ENCODE measurements around the gene HTR4.

HTR4 gene

DNA sequence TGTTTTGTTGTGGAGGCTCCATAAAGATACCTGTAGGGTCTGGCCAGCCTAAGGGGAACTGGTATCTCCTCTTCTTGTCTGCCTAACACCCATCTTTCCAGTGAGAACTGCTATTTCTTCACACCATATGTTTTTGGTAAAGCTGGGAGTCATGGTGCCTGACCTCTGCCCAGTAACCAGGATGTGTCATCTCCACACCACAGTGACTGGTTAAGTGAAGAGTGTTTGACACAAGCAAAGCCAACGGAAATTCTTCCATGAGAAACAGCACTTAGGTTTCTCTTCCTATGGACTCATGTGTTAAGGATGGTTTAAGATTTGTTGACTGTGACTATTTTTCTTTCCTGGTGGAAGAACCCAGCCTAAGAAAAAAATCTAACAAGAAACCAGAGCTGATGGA is 111.5 kb downstream of the HTR4 start:
- DNase-seq, result peak; percentile 10
- 67% methylated on average over 1 of the region's 1 CpG for WGBS
- Histone ChIP-seq H3K27me3 (ENCODE audit: control insufficient read depth in 1 of 2, insufficient read depth in 1 of 2, low read length in 2 of 2) (no peaks in the 10 kb centered on the region), H4K8ac (ENCODE audit: low read length) (no peak overlapping the region), H2BK15ac (ENCODE audit: low read depth, poor library complexity, severe bottlenecking) (no peak overlapping the region), H3K14ac (ENCODE audit: low read length in 2 of 2) (peak overlapping the region in 1 of 2 experiments; percentile 29), H3K4me2 (ENCODE audit: low read length, poor library complexity, severe bottlenecking) (no peak overlapping the region), H3K18ac (ENCODE audit: low read depth in 1 of 2, low read length in 2 of 2) (no peak overlapping the region), H3K4me3 (ENCODE audit: insufficient read depth in 1 of 2, low read depth in 1 of 2, low read length in 2 of 2) (no peak overlapping the region), H3K79me1 (replicated peaks; ENCODE audit: low read length, poor library complexity, severe bottlenecking) (no peaks in the 10 kb centered on the region), H2AK5ac (ENCODE audit: low read length, severe bottlenecking) (no peak overlapping the region), H3K9me3 (ENCODE audit: control insufficient read depth, low read length) (peaks cover 5% of the 10 kb centered on the region), H2BK5ac (ENCODE audit: low read depth, low read length, poor library complexity, severe bottlenecking) (no peak overlapping the region), H3K9ac (ENCODE audit: low read length) (no peak overlapping the region), H3K4ac (ENCODE audit: low read depth in 1 of 2, low read length in 2 of 2) (no peak overlapping the region), H3K23ac (ENCODE audit: low read length in 2 of 2) (no peak overlapping the region), H3K27ac (ENCODE audit: low read length, poor library complexity, severe bottlenecking) (no peak overlapping the region), H3K4me1 (ENCODE audit: control insufficient read depth, insufficient read depth, low read depth, low read length) (no peaks in the 10 kb centered on the region), H2BK12ac (ENCODE audit: low read length in 2 of 2) (no peak overlapping the region), H2BK120ac (ENCODE audit: low read depth, low read length) (no peak overlapping the region), H2AFZ (ENCODE audit: low read depth, low read length) (no peak overlapping the region), H3K36me3 (ENCODE audit: control insufficient read depth in 1 of 2, insufficient read depth in 2 of 2, low read depth in 1 of 2, low read length in 2 of 2) (no peaks in the 10 kb centered on the region), H4K91ac (ENCODE audit: low read length) (no peak overlapping the region)

DNA sequence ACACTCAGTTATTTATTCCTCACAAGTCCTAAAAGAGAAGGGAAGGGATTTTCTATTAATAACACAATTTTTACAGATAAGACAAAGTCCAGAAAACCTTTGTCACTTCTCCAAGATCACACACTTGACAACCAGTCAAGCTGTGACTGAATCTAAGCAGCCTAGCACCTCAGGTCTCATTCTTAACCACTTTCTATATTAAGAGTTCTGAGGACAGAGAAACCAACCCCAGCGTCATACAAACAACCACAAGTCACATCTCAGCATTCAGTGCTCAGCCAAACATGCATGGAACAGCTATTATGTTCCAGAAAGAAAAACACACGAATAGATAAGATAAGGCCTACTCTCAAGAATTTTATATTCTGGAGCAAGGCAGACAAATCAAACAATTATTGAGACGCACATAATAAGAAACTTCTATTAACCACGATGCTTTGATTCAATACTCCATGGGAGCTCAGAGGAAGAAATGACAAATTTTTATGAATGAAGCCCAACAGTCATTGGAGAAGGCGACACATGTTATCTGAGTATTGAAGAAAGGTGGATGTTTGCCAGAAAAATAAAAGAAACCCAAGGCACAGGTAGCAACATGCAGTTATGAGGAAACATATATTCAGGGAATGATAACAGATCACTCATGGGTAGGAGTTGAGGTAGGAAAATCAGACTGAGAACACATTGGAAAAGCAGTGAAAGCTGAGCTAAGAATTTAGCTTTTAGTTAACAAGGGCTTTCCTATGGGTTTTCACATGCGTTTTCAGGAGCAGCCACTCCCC is 113.1 kb downstream of the HTR4 start:
- no peak overlapping the region for H3K27ac ChIP-seq (ENCODE audit: low read length, poor library complexity, severe bottlenecking)
- no peak overlapping the region for H2AFZ ChIP-seq (ENCODE audit: low read depth, low read length)
- H2BK15ac ChIP-seq (ENCODE audit: low read depth, poor library complexity, severe bottlenecking), result no peak overlapping the region

GRCh38 chr5:148540647-148541046 is 113.7 kb downstream of the HTR4 start:
- Histone ChIP-seq H3K4me2 (ENCODE audit: low read length, poor library complexity, severe bottlenecking) (no peak overlapping the region), H2AFZ (ENCODE audit: low read depth, low read length) (no peak overlapping the region)

More for the DNA sequence above, 113.1 kb downstream of the HTR4 start:
- Histone ChIP-seq H2BK12ac (ENCODE audit: low read length in 2 of 2) (no peak overlapping the region), H2BK5ac (ENCODE audit: low read depth, low read length, poor library complexity, severe bottlenecking) (no peak overlapping the region), H3K27me3 (ENCODE audit: control insufficient read depth in 1 of 2, insufficient read depth in 1 of 2, low read length in 2 of 2) (no peaks in the 10 kb centered on the region), H3K9me3 (ENCODE audit: control insufficient read depth, low read length) (peaks cover 12% of the 10 kb centered on the region), H3K4me3 (ENCODE audit: insufficient read depth in 1 of 2, low read depth in 1 of 2, low read length in 2 of 2) (no peak overlapping the region), H3K18ac (ENCODE audit: low read depth in 1 of 2, low read length in 2 of 2) (no peak overlapping the region), H3K14ac (ENCODE audit: low read length in 2 of 2) (no peak overlapping the region), H3K4ac (ENCODE audit: low read depth in 1 of 2, low read length in 2 of 2) (no peak overlapping the region), H4K8ac (ENCODE audit: low read length) (no peak overlapping the region), H3K36me3 (ENCODE audit: control insufficient read depth in 1 of 2, insufficient read depth in 2 of 2, low read depth in 1 of 2, low read length in 2 of 2) (no peaks in the 10 kb centered on the region), H3K79me1 (replicated peaks; ENCODE audit: low read length, poor library complexity, severe bottlenecking) (no peaks in the 10 kb centered on the region), H4K91ac (ENCODE audit: low read length) (no peak overlapping the region), H2BK120ac (ENCODE audit: low read depth, low read length) (no peak overlapping the region), H3K4me1 (ENCODE audit: control insufficient read depth, insufficient read depth, low read depth, low read length) (no peaks in the 10 kb centered on the region), H3K4me2 (ENCODE audit: low read length, poor library complexity, severe bottlenecking) (no peak overlapping the region), H3K23ac (ENCODE audit: low read length in 2 of 2) (no peak overlapping the region), H2AK5ac (ENCODE audit: low read length, severe bottlenecking) (no peak overlapping the region), H3K9ac (ENCODE audit: low read length) (no peak overlapping the region)
- 85% methylated on average over 6 of the region's 6 CpGs for WGBS
- DNase-seq, result no peak

DNA sequence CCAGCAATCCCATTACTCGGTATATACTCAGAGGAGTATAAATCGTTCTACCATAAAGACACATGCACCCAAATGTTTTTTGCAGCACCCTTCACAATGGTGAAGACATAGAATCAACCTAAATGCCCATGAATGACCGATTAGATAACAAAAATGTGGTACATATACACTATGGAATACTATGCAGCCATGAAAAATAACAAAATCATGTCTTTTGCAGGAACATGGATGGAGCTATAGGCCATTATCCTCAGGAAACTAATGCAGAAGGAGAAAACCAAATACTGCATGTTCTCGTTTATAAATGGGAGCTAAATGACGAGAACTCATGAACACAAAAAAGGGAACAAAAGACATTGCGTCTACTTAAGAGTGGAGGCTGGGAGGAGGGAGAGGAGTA is 114.5 kb downstream of the HTR4 start:
- no peak overlapping the region for H3K4me2 ChIP-seq (ENCODE audit: low read length, poor library complexity, severe bottlenecking)
- H2BK12ac ChIP-seq (ENCODE audit: low read length in 2 of 2), result no peak overlapping the region
- no peaks in the 10 kb centered on the region for H3K4me1 ChIP-seq (ENCODE audit: control insufficient read depth, insufficient read depth, low read depth, low read length)
- no peaks in the 10 kb centered on the region for H3K79me1 ChIP-seq (replicated peaks; ENCODE audit: low read length, poor library complexity, severe bottlenecking)
- no peak overlapping the region for H2BK120ac ChIP-seq (ENCODE audit: low read depth, low read length)
- no peak overlapping the region for H3K9ac ChIP-seq (ENCODE audit: low read length)
- H2BK5ac ChIP-seq (ENCODE audit: low read depth, low read length, poor library complexity, severe bottlenecking), result no peak overlapping the region
- no peak overlapping the region for H3K27ac ChIP-seq (ENCODE audit: low read length, poor library complexity, severe bottlenecking)
- peaks cover 20% of the 10 kb centered on the region for H3K9me3 ChIP-seq (ENCODE audit: control insufficient read depth, low read length)
- H4K8ac ChIP-seq (ENCODE audit: low read length), result no peak overlapping the region
- H2AK5ac ChIP-seq (ENCODE audit: low read length, severe bottlenecking), result no peak overlapping the region
- H3K4me3 ChIP-seq (ENCODE audit: insufficient read depth in 1 of 2, low read depth in 1 of 2, low read length in 2 of 2), result no peak overlapping the region
- no peak overlapping the region for H3K14ac ChIP-seq (ENCODE audit: low read length in 2 of 2)
- H3K18ac ChIP-seq (ENCODE audit: low read depth in 1 of 2, low read length in 2 of 2), result no peak overlapping the region
- H3K36me3 ChIP-seq (ENCODE audit: control insufficient read depth in 1 of 2, insufficient read depth in 2 of 2, low read depth in 1 of 2, low read length in 2 of 2), result no peaks in the 10 kb centered on the region
- no peak for DNase-seq
- no peak overlapping the region for H3K4ac ChIP-seq (ENCODE audit: low read depth in 1 of 2, low read length in 2 of 2)
- H2BK15ac ChIP-seq (ENCODE audit: low read depth, poor library complexity, severe bottlenecking), result no peak overlapping the region
- H4K91ac ChIP-seq (ENCODE audit: low read length), result no peak overlapping the region
- no peaks in the 10 kb centered on the region for H3K27me3 ChIP-seq (ENCODE audit: control insufficient read depth in 1 of 2, insufficient read depth in 1 of 2, low read length in 2 of 2)
- 94% methylated on average over 5 of the region's 6 CpGs for WGBS
- no peak overlapping the region for H3K23ac ChIP-seq (ENCODE audit: low read length in 2 of 2)
- no peak overlapping the region for H2AFZ ChIP-seq (ENCODE audit: low read depth, low read length)

More at GRCh38 chr5:148540647-148541046, 113.7 kb downstream of the HTR4 start:
- H3K9me3 ChIP-seq (ENCODE audit: control insufficient read depth, low read length), result peaks cover 16% of the 10 kb centered on the region
- H3K4ac ChIP-seq (ENCODE audit: low read depth in 1 of 2, low read length in 2 of 2), result no peak overlapping the region
- no peak overlapping the region for H2BK5ac ChIP-seq (ENCODE audit: low read depth, low read length, poor library complexity, severe bottlenecking)
- H3K27me3 ChIP-seq (ENCODE audit: control insufficient read depth in 1 of 2, insufficient read depth in 1 of 2, low read length in 2 of 2), result no peaks in the 10 kb centered on the region
- H3K4me1 ChIP-seq (ENCODE audit: control insufficient read depth, insufficient read depth, low read depth, low read length), result no peaks in the 10 kb centered on the region
- no peak overlapping the region for H2BK15ac ChIP-seq (ENCODE audit: low read depth, poor library complexity, severe bottlenecking)
- no peak overlapping the region for H3K4me3 ChIP-seq (ENCODE audit: insufficient read depth in 1 of 2, low read depth in 1 of 2, low read length in 2 of 2)
- H2BK120ac ChIP-seq (ENCODE audit: low read depth, low read length), result no peak overlapping the region
- H3K27ac ChIP-seq (ENCODE audit: low read length, poor library complexity, severe bottlenecking), result no peak overlapping the region
- H3K14ac ChIP-seq (ENCODE audit: low read length in 2 of 2), result no peak overlapping the region
- no peak for DNase-seq
- H3K9ac ChIP-seq (ENCODE audit: low read length), result no peak overlapping the region
- H4K8ac ChIP-seq (ENCODE audit: low read length), result no peak overlapping the region
- no peak overlapping the region for H2BK12ac ChIP-seq (ENCODE audit: low read length in 2 of 2)
- no CpG with 5 or more reads among the region's 1 CpG for WGBS
- no peak overlapping the region for H3K23ac ChIP-seq (ENCODE audit: low read length in 2 of 2)
- H3K36me3 ChIP-seq (ENCODE audit: control insufficient read depth in 1 of 2, insufficient read depth in 2 of 2, low read depth in 1 of 2, low read length in 2 of 2), result no peaks in the 10 kb centered on the region
- no peak overlapping the region for H2AK5ac ChIP-seq (ENCODE audit: low read length, severe bottlenecking)
- H3K79me1 ChIP-seq (replicated peaks; ENCODE audit: low read length, poor library complexity, severe bottlenecking), result no peaks in the 10 kb centered on the region
- no peak overlapping the region for H3K18ac ChIP-seq (ENCODE audit: low read depth in 1 of 2, low read length in 2 of 2)
- no peak overlapping the region for H4K91ac ChIP-seq (ENCODE audit: low read length)
